Measurements from ENCODE around the gene BRD4. TPM values are rescaled to one million over a fixed set of nuclear protein-coding genes. Genes with fewer than 3 reads are reported as not detected.
A peak's percentile ranks its signal among the peaks of the same experiment; 100 is the strongest.

BRD4 gene
- total and polyA plus RNA-seq, 2 donors from 2014 or later = 14.3 to 107 TPM

- Histone ChIP-seq H3K9ac (ENCODE audit: low read length in 3 of 3) (no peak overlapping the region), H3K36me3 (ENCODE audit: control insufficient read depth in 2 of 3, insufficient read depth in 3 of 3, low read length in 3 of 3) (peaks cover 9 to 62% (median 47%) of the 10 kb centered on the region in 3 donors), H3K27me3 (ENCODE audit: control insufficient read depth, insufficient read depth, low read length) (no peaks in the 10 kb centered on the region), H3K9me3 (ENCODE audit: control insufficient read depth in 2 of 3, insufficient read depth in 1 of 3, low read length in 3 of 3) (no peaks in the 10 kb centered on the region), H3K27ac (ENCODE audit: low read depth in 2 of 2, low read length in 2 of 2) (peak overlapping the region; percentile 92 to 94), H3K4me3 (ENCODE audit: low read length in 3 of 3) (peak overlapping the region in 1 of 3 donors; percentile 5), H3K4me1 (ENCODE audit: control insufficient read depth in 2 of 3, insufficient read depth in 2 of 3, low read depth in 1 of 3, low read length in 3 of 3) (peaks cover 12 to 50% (median 27%) of the 10 kb centered on the region in 3 donors)
- intact Hi-C loops (cut with DNase I) = no loop called here
- TF ChIP-seq, protein P1, sequence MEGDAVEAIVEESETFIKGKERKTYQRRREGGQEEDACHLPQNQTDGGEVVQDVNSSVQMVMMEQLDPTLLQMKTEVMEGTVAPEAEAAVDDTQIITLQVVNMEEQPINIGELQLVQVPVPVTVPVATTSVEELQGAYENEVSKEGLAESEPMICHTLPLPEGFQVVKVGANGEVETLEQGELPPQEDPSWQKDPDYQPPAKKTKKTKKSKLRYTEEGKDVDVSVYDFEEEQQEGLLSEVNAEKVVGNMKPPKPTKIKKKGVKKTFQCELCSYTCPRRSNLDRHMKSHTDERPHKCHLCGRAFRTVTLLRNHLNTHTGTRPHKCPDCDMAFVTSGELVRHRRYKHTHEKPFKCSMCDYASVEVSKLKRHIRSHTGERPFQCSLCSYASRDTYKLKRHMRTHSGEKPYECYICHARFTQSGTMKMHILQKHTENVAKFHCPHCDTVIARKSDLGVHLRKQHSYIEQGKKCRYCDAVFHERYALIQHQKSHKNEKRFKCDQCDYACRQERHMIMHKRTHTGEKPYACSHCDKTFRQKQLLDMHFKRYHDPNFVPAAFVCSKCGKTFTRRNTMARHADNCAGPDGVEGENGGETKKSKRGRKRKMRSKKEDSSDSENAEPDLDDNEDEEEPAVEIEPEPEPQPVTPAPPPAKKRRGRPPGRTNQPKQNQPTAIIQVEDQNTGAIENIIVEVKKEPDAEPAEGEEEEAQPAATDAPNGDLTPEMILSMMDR (IDR thresholded peaks at IDR 0.05; ENCODE audit: borderline replicate concordance, extremely low read depth, insufficient read depth) = no peak
- peak in 4 of 5 donors; percentile 45 to 89 (median 70) for DNase-seq
- FAIRE-seq = no peak
These were observed 81.2 kb downstream of the BRD4 start for GRCh38 chr19:15251010-15251748.

DNA sequence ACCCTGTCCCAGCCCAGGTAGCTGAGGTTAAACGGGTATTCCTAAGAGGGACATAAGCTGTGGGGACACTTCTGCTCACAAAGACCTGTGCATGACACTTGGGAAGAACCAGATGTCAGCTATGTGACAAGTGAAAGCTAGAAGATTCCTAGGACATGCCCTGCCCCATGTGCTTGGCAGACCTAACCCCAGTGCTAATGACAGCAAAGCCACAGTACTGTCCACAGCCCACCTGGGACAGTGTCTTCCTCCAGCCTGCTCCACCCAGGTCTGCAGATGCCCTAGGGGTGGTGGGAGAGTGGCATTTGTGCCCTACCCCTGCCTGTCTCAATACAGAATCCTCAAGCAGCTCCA, 81.7 kb downstream of the BRD4 start:
- intact Hi-C loops (cut with DNase I) = no loop called here

GRCh38 chr19:15249972-15250639, 82.2 kb downstream of the BRD4 start:
- DNase-seq = peak; percentile 88 to 94 (median 90)
- H3K4me3 ChIP-seq (ENCODE audit: low read length in 3 of 3) = no peak overlapping the region
- H3K9me3 ChIP-seq (ENCODE audit: control insufficient read depth in 2 of 3, insufficient read depth in 1 of 3, low read length in 3 of 3) = no peaks in the 10 kb centered on the region
- H3K36me3 ChIP-seq (ENCODE audit: control insufficient read depth in 2 of 3, insufficient read depth in 3 of 3, low read length in 3 of 3) = peaks cover 6 to 52% (median 47%) of the 10 kb centered on the region in 3 donors
- peak overlapping the region in 1 of 3 donors; percentile 80 for H3K9ac ChIP-seq (ENCODE audit: low read length in 3 of 3)
- H3K27me3 ChIP-seq (ENCODE audit: control insufficient read depth, insufficient read depth, low read length) = no peaks in the 10 kb centered on the region
- intact Hi-C loops (cut with DNase I) = no loop called here
- no peak for FAIRE-seq
- H3K27ac ChIP-seq (ENCODE audit: low read depth in 2 of 2, low read length in 2 of 2) = peak overlapping the region; percentile 92 to 94
- TF ChIP-seq, protein P1 (IDR thresholded peaks at IDR 0.05; ENCODE audit: borderline replicate concordance, extremely low read depth, insufficient read depth) = no peak
- peaks cover 12 to 53% (median 27%) of the 10 kb centered on the region in 3 donors for H3K4me1 ChIP-seq (ENCODE audit: control insufficient read depth in 2 of 3, insufficient read depth in 2 of 3, low read depth in 1 of 3, low read length in 3 of 3)

More for the DNA sequence above, 81.7 kb downstream of the BRD4 start:
- peaks cover 6 to 57% (median 46%) of the 10 kb centered on the region in 3 donors for H3K36me3 ChIP-seq (ENCODE audit: control insufficient read depth in 2 of 3, insufficient read depth in 3 of 3, low read length in 3 of 3)
- FAIRE-seq = no peak
- H3K27me3 ChIP-seq (ENCODE audit: control insufficient read depth, insufficient read depth, low read length) = no peaks in the 10 kb centered on the region
- H3K4me1 ChIP-seq (ENCODE audit: control insufficient read depth in 2 of 3, insufficient read depth in 2 of 3, low read depth in 1 of 3, low read length in 3 of 3) = peaks cover 12 to 50% (median 27%) of the 10 kb centered on the region in 3 donors
- peak overlapping the region; percentile 92 to 94 for H3K27ac ChIP-seq (ENCODE audit: low read depth in 2 of 2, low read length in 2 of 2)
- H3K9ac ChIP-seq (ENCODE audit: low read length in 3 of 3) = no peak overlapping the region
- peak in 1 of 5 donors; percentile 69 for DNase-seq
- H3K4me3 ChIP-seq (ENCODE audit: low read length in 3 of 3) = peak overlapping the region in 1 of 3 donors; percentile 5
- H3K9me3 ChIP-seq (ENCODE audit: control insufficient read depth in 2 of 3, insufficient read depth in 1 of 3, low read length in 3 of 3) = no peaks in the 10 kb centered on the region
- TF ChIP-seq, protein P1 (IDR thresholded peaks at IDR 0.05; ENCODE audit: borderline replicate concordance, extremely low read depth, insufficient read depth) = no peak

Data from kidney (tissue), 14 donors.